HG03378 (cell line): ENCODE measurements around the gene TRIM8.

Source experiments
- ATAC-seq: cut with Tn5 transposase; IDR thresholded peaks from one replicate; pipeline ENCODE4 v1.9.1; 2021; ENCODE audit warnings: mild to moderate bottlenecking, moderate library complexity; ENCODE audit not compliant: unreplicated experiment

The TRIM8 gene

DNA sequence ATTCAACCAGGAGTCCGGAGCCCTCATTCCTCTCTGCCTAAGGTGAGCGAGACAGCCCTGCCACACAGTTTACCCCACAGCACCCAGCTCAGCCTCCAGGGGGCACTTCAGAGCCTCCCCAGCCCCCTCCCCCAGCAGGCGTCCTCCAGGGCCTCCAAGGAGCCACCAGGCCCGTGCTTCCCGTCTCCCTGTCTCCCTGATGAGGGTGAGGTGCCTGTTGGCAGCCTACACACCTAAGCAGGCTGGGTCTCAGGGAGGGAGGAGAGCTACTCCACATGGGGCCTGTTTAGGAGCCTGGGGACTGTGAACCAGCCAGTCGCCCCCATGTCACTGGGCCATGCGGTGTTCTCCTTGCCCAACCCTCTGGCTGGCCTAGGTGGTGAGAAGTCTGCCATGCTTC, 28.9 kb upstream of the TRIM8 start:
- no peak for ATAC-seq

DNA sequence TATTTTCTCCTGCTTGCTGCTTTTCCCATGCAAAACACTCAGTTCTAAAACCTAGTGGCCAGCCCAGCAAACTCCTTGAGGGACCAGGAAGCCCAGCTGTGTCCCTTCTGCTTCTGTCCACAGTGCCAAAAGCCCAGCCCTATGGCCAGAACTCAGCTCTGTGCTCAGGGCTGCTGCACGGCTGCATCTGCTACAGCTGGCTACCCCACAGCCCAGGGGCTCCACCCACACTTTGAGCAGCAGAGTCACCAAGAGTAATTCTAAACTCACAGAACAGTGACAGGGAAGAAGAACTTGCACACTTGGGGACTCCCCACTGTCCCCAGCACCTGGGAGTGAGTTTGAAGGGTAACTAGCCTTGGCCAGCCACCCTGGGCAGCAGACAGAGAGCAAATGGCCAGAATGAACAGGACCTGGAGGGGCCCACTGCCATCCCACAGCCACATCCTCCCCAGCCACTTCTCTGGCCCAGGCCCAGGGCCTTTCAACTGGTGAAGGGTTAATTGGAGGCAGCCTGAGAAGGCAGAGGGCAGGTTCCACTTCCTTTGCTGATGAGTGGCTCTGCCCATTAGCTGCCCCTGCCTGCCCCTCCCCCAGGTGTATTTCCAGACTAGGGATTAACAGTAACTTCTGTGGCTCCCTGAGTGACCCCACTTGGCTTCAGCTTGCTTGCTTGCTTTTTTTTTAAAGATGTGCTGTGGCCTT, 28.1 kb upstream of the TRIM8 start:
- ATAC-seq, result no peak

DNA sequence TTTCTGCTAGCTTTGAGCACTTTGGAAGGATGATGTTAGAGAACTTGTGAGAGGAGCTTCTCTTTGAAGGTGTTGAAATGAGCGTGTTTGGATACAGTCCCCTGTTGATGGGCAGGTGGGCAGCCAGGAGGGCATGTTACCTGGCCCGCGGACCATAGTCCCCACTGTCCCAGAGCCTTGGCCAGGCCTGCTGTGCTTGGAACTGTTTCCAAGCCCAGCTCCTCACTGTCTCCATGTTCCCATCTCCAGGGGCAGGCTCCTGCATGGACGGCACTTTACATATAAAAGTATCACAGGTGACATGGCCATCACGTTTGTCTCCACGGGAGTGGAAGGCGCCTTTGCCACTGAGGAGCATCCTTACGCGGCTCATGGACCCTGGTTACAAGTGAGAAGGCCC, 27.2 kb upstream of the TRIM8 start:
- no peak for ATAC-seq

DNA sequence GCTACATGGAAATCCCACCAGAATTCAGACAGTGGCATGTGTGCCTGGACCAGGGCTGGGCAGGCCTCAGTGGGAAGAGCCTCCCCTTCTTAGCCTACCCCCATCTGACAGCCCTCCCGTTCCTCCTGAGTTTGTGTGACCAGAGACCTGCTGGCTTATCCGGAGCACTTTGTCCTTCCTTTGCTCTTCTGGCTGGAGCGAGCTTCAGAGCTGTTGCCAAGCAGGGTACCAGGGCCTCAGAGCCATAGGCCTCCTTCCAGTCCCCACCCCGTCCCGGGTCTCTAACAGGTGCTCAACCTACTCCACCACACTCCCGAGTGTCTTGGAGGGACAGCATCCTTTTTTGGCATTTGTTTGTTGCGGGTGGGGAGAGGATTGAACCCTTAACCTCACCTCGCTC, 26.5 kb upstream of the TRIM8 start:
- no peak for ATAC-seq

DNA sequence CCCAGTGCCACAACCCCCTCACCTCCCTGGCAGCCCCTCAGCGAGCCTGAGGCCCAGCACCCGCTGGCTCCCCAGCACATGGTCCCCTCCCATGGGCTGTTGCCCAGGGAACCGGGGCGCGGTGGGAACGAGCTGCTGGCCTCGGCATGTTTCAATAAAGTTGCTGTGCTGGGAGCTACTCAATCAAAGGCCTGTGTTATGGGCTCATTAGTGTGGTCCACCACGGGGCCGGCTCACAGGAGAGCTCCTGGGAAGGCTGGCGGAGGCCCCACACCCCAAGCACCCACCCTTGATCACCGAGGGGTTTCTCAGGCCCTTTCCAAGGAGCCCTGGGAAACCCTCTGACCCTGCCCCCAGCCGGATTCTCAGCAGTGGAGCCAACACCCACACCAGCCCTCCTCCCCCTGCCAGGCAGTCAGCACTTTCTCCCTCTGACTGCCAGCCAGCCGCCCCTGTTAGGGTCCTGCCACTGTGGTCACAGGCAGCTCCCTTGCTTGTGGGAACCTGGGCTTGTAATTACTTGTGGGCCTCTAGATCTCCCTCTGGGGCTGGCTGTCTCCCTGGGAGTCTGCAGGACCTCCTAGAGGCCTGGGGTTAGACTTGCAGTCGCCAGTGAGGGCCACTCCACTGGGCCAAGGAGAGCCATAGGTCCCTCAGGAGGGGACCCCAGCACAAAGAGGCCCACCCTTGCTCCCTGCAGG, 24.8 kb upstream of the TRIM8 start:
- no peak for ATAC-seq

DNA sequence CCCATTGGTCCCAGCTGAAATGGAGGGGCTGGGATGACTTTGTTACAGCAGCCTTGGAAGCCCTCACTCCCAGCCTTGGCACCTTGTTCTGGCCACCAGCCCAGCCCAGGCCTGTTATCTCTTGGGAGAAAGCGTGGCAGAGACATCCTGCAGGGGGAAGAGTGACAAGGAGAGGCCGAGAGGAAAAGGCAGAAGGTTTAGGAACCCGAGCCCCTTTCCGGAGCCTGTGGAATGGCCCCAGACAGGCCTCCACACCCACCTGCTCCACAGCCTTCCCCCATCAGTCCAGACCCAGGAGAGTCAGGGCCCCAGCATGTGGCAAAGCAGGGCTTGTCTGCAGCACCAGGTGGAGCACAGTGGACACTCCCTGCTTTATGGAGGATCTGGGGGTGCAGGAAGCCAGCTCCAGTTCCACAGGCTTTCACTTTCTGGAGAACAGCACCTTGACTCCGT, 24.1 kb upstream of the TRIM8 start:
- no peak for ATAC-seq

DNA sequence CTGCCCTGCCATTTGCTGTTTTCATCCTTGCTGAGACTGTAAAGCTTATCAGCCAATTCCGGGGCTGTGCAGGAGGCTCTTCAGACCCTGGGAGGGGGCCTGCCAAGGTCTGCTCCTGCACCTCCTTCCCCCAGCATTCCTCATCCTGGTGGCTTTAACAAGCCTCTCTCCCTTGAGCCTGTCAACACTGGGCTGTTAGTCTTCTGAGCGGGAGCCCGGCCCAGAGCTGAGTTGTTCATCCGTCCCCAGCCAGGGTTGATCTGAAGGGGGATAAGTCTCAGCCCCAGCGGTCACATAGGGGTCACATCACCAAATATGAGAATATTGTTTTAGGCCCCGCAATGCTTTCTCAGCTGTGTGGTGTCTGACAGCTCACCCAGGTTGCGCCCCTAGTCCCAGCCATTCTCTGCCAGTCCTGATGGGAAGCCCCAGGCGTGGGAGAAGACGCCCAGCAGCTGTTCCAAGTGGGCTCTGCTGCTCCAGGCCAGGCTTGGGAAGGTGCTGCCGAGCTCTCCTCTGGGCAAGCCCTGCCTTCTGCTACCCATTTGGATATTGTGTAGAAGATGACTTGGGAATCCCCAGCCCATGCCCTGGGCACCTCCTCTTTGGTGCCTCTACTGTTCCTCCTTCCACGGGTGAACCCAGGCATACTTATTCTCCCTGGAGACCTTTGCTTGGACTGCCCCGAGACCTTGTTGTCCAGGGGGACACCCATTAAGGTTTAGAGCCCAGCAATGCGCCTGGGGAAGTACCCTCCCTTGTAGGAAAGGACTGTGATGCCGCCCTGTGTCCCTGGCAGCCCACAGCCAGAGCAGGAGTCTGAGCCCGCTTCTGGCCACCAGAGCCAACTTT, 23.5 kb upstream of the TRIM8 start:
- no peak for ATAC-seq

DNA sequence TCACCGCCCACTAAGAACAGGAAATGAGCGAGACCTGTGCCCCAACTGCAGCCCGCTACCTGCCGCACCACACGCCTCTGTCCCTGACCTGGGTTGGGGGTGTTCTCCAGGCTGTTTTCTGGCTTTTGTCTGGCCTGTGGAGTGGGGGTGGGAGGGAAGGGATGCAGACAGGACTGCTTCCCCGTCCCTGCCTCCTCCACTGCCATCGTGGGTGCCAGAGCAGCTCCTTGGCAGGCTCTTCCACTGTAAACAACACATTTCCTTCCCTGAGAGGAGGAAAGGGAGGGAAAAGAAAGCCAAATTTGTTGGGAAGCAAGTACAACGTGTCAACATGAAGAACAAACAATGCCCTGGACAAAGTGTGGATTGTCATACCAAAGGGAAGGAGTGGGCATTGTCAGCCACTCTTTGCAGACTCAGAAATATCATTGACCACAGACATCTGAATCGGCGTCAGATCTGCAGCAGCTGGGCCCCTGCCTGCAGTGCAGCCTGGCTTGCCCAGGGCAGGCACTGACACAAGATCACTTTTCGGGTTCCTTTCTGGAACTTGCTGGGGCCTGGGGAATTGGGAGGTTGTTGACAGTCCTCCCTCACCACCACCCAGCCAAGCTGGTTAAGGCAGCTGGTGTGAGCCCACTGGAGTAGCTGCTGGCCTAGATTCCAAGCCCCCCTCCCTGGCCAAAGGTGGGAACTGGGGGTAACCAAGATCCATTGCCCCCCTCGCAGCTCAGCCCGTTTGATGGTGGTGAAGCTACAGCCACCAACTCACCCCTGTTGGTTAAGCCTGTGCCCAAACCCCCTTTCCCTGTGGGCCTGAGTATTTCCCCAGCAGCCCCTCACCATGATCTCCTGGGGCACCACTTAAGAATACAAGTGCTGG, 22.6 kb upstream of the TRIM8 start:
- no peak for ATAC-seq

DNA sequence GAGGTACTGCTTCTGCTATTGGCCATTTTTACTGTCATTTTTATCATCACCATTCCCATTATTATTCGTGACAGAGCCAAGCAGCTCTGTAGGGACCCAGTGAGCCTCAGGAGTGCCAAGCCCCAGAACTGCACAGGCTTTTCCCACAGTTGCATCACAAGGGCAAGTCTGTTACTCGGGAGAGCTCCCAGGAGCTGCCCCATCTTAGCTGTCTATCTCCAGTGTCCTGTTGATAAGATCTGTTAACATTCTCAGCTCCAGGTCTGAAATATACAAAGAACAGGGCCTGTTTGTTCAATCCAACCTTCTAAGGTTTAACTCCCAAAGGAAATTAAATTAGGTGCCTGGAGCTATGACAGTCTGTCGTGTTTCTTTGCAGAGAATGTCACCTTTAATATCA, 20.2 kb upstream of the TRIM8 start:
- ATAC-seq, result no peak

DNA sequence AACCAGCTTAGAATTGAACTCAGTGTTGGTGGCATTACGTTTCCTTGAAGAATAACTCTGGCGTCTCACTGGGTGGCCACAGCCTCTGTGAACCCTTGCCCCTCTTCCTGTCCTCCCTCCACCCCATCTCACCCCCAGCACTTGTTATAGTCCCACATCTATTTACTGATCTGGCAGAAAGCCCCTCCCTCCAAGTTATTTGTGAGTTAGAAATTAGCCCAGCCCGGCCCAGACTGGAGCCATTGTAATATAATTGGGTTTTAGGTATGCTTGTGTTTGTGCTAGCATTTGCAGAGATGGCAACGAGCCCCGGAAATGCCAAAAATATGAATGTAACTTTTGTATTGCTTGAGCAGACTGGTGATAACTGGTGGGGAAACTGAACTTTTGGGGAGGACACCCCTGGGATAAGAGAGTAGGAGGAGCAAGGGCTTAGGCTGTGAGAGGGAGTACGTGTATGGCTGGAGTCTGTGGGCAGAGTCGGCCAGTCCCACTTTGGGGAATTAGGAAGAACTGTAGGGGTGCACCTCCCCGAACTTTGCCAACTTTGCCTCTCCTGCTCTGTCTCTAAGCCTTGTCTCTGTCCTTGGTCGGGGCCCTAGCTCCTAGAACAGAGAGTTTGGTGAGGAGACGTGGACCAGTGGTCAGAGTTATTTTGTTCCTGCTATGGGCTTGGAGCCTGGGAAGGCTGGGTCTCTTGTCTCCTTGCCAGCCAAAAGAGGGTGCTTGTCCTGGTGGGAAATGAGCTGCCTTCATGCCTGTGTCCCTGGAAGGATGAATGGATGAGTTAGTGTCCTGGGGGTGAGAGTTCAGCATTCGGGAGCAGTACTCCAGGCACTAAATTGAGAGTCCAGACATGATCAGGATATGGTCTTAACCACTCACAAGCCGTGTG, 19.3 kb upstream of the TRIM8 start:
- no peak for ATAC-seq

DNA sequence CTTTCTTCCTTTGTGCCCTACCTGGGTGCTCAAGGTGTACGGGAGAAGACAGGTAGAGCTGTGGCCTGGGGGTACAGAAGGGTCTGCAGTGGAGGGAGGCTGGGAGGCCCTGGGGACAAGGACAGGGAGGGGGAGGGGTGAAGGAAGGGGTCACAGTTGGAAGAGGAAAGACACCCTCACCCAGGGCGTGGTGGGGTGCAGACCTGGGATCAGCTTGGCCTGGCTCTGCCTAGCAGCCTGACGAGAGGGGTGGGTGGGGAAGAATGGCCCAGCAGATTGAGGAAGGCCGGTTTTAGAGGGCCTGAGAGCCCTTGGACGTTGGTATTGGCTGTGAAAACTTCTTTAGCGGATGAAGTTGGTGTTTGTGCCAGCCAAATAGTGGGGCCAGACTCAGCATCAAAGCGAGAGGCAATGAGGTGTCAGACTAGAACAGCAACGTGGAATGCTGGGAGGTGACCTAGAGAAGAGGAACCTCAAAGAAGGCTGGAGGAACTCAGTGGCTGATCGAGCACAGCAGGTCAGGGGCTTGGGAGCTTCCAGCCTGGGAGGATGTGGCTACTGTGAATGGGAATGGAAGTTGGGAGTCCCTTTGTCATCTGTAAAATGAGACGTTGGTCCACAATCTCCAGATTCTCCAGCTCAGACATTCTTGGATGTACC, 18.1 kb upstream of the TRIM8 start:
- ATAC-seq, result no peak

DNA sequence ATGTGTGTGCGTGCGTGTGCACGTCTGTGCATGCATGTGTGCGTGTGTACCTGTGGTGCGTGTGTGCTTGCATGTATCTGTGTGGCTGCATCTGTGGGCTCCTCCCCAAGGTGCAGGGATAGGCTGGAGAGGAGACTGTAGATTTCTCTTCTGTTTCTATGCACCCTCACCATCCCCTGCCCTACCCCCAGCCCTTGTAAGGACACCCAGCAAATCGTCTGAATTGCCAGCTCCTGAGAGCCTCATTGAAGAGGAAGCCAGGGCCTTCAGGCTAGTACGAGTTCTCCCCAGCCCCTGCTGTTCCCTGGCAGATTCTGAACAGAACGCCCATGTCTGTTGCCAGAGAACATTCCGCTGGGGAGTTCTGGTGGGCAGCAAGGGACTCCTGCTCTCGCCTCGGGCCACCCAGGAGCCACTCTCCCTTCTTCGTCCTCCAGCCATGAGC, 17.0 kb upstream of the TRIM8 start:
- ATAC-seq, result no peak

DNA sequence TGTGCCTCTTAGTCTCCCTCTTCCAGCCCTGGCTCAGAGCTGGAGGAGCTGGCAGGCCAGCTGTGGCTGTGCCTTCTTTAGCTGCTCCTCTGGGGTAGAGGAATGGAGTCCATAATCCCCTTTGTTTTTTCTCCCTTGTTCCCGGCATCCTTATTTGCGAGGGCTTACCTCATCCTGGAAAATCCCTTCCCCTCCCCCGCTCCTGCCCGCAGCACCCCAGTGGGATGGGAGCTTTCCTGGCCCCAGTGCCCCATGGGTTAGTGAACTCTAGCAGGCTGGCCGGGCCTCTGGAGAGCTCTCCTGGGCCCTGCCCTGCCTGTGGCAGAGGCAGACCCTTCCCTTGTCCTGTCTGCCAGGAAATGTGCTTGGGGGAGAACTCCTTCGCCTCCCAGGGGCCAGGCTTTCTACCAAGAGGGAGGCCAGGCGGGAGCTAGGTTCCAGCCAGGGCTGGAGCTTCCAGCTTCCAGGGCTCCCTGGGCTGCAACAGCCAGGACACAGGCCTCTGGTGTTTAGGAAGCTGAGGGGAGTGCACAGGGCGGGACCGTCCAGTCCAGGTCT, 16.5 kb upstream of the TRIM8 start:
- no peak for ATAC-seq

DNA sequence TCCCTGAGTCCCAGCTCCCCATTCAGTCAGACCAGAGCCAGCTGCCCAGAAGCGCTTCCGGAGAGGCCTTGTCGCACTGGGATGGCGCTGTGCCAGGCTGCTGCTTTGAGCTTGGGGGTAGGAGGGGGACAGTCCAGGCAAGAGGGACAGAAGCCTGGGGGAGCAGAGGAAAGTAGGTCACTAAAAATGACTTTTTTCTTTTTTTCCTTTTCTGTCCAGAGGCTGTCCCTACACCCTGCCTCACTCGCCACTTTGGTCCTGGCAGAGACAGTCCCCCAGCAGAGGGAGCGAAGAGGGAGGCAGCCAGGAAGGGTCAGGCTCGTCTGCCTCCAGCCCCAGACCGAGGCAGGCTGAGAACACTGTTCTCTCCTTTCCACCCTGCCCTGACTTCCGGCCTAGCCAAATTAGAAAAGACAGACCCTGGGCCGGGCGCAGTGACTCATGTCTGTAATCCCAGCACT, 15.8 kb upstream of the TRIM8 start:
- no peak for ATAC-seq

DNA sequence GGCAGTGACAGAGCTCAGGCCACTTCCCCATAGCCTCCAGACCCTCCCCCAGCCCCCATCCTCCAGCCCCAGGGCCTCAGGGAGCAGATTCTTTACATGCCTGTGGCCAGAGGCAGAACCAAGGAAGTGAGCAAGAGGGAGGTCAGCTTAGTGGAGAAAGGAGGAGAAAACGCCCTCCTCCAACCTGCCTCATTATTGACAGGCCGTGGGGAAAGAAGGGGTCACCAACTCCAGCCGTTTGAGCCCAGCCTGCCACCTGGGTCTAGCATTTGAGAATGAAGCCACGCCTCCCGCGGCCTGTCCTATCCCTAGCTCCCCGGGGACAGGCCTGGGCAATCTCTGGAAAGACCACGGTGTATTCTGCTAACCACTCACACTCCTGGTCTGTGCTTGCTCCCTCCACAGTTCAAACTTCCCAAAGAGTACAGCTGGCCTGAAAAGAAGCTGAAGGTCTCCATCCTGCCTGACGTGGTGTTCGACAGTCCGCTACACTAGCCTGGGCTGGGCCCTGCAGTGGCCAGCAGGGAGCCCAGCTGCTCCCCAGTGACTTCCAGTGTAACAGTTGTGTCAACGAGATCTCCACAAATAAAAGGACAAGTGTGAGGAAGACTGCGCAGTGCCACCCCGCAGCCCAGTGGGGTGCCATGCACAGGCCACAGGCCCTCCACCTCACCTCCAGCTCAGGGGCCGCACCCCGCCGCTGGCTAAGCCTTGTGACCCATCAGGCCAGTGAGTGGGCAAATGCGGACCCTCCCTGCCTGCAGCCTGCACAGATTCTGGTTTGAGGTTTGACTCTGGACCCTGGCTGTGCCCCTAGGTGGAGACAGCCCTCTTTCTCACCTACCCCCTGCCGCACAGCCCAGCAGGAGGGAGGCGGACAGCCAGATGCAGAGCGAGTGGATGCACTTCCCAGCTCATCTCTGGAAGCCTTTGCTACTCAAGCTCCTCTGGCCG, 14.3 kb upstream of the TRIM8 start:
- ATAC-seq, result no peak

DNA sequence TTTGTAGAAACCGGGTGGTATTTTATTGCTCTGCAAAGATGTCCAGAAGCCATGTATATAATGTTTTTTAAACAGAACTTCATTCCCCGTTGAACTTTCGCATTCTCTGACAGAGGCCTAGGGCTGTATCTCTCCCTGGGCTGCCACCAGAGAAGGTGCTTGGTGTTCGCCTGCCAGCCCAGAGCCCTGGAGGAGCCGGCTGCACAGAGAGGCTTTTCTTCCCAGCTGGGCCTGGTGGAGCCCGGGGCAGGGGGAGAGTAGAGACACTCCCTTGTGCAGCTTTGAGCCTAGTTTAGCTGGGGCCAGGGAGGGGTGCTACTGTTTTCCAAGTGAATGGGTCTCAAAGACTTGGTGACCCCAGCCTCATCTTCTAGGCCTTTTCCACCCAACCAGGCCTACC, 13.6 kb upstream of the TRIM8 start:
- ATAC-seq, result no peak

DNA sequence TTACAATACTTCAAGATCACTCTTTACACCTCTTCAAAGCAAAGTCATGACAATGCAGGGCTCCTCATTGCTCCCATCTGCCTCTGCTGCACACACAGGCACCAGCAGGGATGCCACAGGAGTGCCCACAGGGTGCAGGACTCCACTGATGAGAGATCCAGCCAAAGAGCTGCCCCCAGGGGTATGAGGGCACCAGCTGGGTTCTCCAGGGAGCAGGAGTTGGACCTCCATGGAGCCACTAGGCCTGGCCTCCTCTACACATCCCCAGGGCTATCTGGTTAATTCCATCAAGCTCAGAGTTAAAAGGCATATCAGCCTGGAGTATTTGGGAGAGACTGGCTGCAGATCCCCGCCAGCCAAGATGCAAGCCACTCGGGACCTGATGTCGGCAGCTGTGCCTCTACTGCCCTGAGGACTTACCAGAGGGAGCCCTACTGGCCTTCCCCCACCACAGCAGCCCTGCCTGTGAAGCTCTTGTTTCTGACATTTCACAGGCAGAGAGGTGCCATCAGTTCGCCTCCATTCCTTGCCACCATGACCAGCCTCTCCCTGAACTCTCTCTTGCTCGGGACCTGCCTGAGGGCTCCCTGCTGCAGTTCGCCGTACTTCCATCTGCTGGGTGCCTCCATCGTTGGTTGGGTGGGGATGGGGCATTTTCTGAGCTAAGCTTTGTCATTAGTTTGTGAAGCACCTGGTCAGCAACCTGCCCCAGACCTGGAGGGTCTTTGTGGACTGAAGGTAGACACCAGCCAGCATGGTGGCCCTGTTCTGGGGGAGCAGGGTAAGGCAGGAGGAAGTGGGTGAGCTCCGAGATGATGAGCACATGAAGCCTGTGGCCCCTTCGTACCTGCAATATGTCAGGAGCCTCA, 12.5 kb upstream of the TRIM8 start:
- no peak for ATAC-seq
